ENCODE measurements around the gene DNTT.
A peak's percentile ranks its signal among the peaks of the same experiment; 100 is the strongest.

DNTT gene

GRCh38 chr10:96309628-96310320, 5.5 kb downstream of the DNTT start:
- DNase-seq (ENCODE audit: low read depth in 2 of 2): no peak

GRCh38 chr10:96310321-96310669, 6.1 kb downstream of the DNTT start:
- DNase-seq (ENCODE audit: low read depth in 2 of 2): no peak

GRCh38 chr10:96311180-96311715, 7.0 kb downstream of the DNTT start:
- no peak for DNase-seq (ENCODE audit: low read depth in 2 of 2)

GRCh38 chr10:96313344-96313743, 9.1 kb downstream of the DNTT start:
- DNase-seq (ENCODE audit: low read depth in 2 of 2): no peak

- no peak for DNase-seq (ENCODE audit: low read depth in 2 of 2)
Measured at GRCh38 chr10:96317067-96317833, 13.0 kb downstream of the DNTT start.

GRCh38 chr10:96319754-96320474, 15.7 kb downstream of the DNTT start:
- DNase-seq (ENCODE audit: low read depth in 2 of 2): no peak

GRCh38 chr10:96321822-96322221, 17.6 kb downstream of the DNTT start:
- no peak for DNase-seq (ENCODE audit: low read depth in 2 of 2)

- no peak for DNase-seq (ENCODE audit: low read depth in 2 of 2)
Measured at GRCh38 chr10:96322275-96322674, 18.0 kb downstream of the DNTT start.

GRCh38 chr10:96324447-96324846, 20.2 kb downstream of the DNTT start:
- no peak for DNase-seq (ENCODE audit: low read depth in 2 of 2)

- no peak for DNase-seq (ENCODE audit: low read depth in 2 of 2)
Measured at GRCh38 chr10:96325719-96326373, 21.6 kb downstream of the DNTT start.

GRCh38 chr10:96327462-96327861, 23.2 kb downstream of the DNTT start:
- no peak for DNase-seq (ENCODE audit: low read depth in 2 of 2)

- DNase-seq (ENCODE audit: low read depth in 2 of 2): no peak
Measured at GRCh38 chr10:96333101-96333500, 28.9 kb downstream of the DNTT start.

GRCh38 chr10:96334616-96335526, 30.6 kb downstream of the DNTT start:
- no peak for DNase-seq (ENCODE audit: low read depth in 2 of 2)

GRCh38 chr10:96337106-96337505, 32.9 kb downstream of the DNTT start:
- DNase-seq (ENCODE audit: low read depth in 2 of 2): no peak

GRCh38 chr10:96338279-96338925, 34.2 kb downstream of the DNTT start:
- no peak for DNase-seq (ENCODE audit: low read depth in 2 of 2)

GRCh38 chr10:96339383-96339782, 35.1 kb downstream of the DNTT start:
- no peak for DNase-seq (ENCODE audit: low read depth in 2 of 2)

GRCh38 chr10:96339956-96340904, 36.0 kb downstream of the DNTT start:
- DNase-seq (ENCODE audit: low read depth in 2 of 2): peak in 1 of 2 donors; percentile 11

GRCh38 chr10:96341219-96342182, 37.3 kb downstream of the DNTT start:
- DNase-seq (ENCODE audit: low read depth in 2 of 2): no peak

Data from activated CD8-positive, alpha-beta memory T cell treated with anti-CD3 and anti-CD28 coated beads for 4 hours (primary cell).